HCT116 (cell line): Measurements from ENCODE around the gene TRAK1. TPM values are rescaled to one million over a fixed set of nuclear protein-coding genes. Genes with fewer than 3 reads are reported as not detected.

ENCODE experiments used
- ATAC-seq: fragments of 200-7000 bp; cut with Tn5 transposase; 2 replicates; pipeline ENCODE4 v1.9.1; 2020; ENCODE audit warnings: mild to moderate bottlenecking, moderate library complexity
- BruUV-seq: library from RNA; stranded (reverse); fragments of 400-500 nt; replicated peaks from 2 replicates; lab custom pipeline; 2021; lab: Mats Ljungman, UMichigan
- CTCF ChIA-PET: fragments of 300-600 bp; sonication (Branson Sonifier 250); formaldehyde crosslinking; loops from one replicate; lab custom pipeline; 2021; ENCODE audit warnings: antibody characterized with exemption; lab: Charles Lee
- POLR2A ChIA-PET: fragments of 300-600, 350-600 bp; sonication (Branson Sonifier 250); formaldehyde crosslinking; loops from one replicate; lab custom pipeline; 2021; ENCODE audit warnings: antibody characterized with exemption; lab: Charles Lee
- RAD21 ChIA-PET, 2 experiments: fragments of 300-600 bp; sonication (Branson Sonifier 250); formaldehyde crosslinking; loops; one replicate each; lab custom pipeline; 2023; ENCODE audit warnings: low total read pairs in 2 of 2; ENCODE audit not compliant: uncharacterized antibody in 2 of 2, unreplicated experiment in 2 of 2, low non-redundant PET in 1 of 2; lab: Charles Lee
- DNase-seq: peaks from one replicate; pipeline ENCODE4 v3.0.0-alpha.2; 2010; ENCODE audit warnings: low read depth, low spot score
- H2AFZ ChIP-seq: fragments of 200-600 bp; shearing (Covaris generic), sonication (generic); 2 replicates; pipeline ENCODE4 v1.6.1; 2017; ENCODE audit warnings: low read depth, mixed run types, mixed read lengths, antibody characterized with exemption, low read length; ENCODE audit not compliant: poor library complexity, severe bottlenecking
- H3K27ac ChIP-seq: 2 replicates; pipeline ENCODE4 v1.5.1; 2012; ENCODE audit warnings: low read depth, low read length
- H3K27me3 ChIP-seq: fragments of 200-600 bp; sonication (generic); 2 replicates; pipeline ENCODE4 v1.6.1; 2016; ENCODE audit warnings: mixed run types, low read length, mixed read lengths; ENCODE audit not compliant: insufficient read depth
- H3K36me3 ChIP-seq, 2 experiments: fragments of 200-500 bp in 1 of 2; fragments of 200-600 bp in 1 of 2; sonication (Bioruptor generic) in 1 of 2; sonication (generic) in 1 of 2; 2 replicates each; pipeline versions ENCODE4 v1.5.1 to v1.6.1; 2014 to 2016; ENCODE audit warnings: low read length in 2 of 2, inconsistent platforms in 1 of 2, mixed read lengths in 1 of 2, mixed run types in 1 of 2; ENCODE audit not compliant: insufficient read depth in 2 of 2, control insufficient read depth in 1 of 2
- H3K4me1 ChIP-seq, 2 experiments: fragments of 200-600 bp in 1 of 2; sonication (generic) in 1 of 2; 2 replicates each; pipeline versions ENCODE4 v1.5.1 to v1.6.1; 2012 to 2017; ENCODE audit warnings: low read length in 2 of 2, inconsistent platforms in 1 of 2, mild to moderate bottlenecking in 1 of 2, mixed read lengths in 1 of 2, mixed run types in 1 of 2, moderate library complexity in 1 of 2; ENCODE audit not compliant: insufficient read depth in 2 of 2, control insufficient read depth in 1 of 2
- H3K4me2 ChIP-seq: fragments of 200-600 bp; sonication (generic); 2 replicates; pipeline ENCODE4 v1.6.1; 2017; ENCODE audit warnings: mixed run types, low read length, mixed read lengths
- H3K4me3 ChIP-seq, 2 experiments: fragments of 200-600 bp in 1 of 2; sonication (generic) in 1 of 2; replicated peaks in 1 of 2; 2 replicates each; pipeline ENCODE4 v1.5.1; 2011 to 2016; ENCODE audit warnings: low read length in 2 of 2, control low read depth in 1 of 2, low read depth in 1 of 2, mild to moderate bottlenecking in 1 of 2, mixed read lengths in 1 of 2, mixed run types in 1 of 2
- H3K79me2 ChIP-seq: fragments of 200-600 bp; sonication (generic); 2 replicates; pipeline ENCODE4 v1.6.1; 2017; ENCODE audit warnings: mild to moderate bottlenecking, mixed run types, low read length, moderate library complexity, mixed read lengths; ENCODE audit not compliant: insufficient read depth
- H3K9ac ChIP-seq: fragments of 200-600 bp; sonication (generic); 2 replicates; pipeline ENCODE4 v1.6.1; 2016; ENCODE audit warnings: low read length, mixed read lengths
- H3K9me2 ChIP-seq: fragments of 200-600 bp; sonication (generic), shearing (Covaris generic); 2 replicates; pipeline ENCODE4 v1.6.1; 2017; ENCODE audit warnings: mixed run types, mild to moderate bottlenecking, moderate library complexity; ENCODE audit not compliant: insufficient read depth
- H3K9me3 ChIP-seq, 2 experiments: fragments of 200-500 bp in 1 of 2; fragments of 200-600 bp in 1 of 2; sonication (Bioruptor generic) in 1 of 2; sonication (generic) in 1 of 2; 2 replicates each; pipeline ENCODE4 v1.6.1; 2014 to 2017; ENCODE audit warnings: low read length in 2 of 2, mixed read lengths in 2 of 2, inconsistent platforms in 1 of 2, low read depth in 1 of 2, mild to moderate bottlenecking in 1 of 2, mixed run types in 1 of 2, moderate library complexity in 1 of 2; ENCODE audit not compliant: control insufficient read depth in 1 of 2, insufficient read depth in 1 of 2
- H4K20me1 ChIP-seq: fragments of 200-600 bp; sonication (generic), shearing (Covaris generic); 2 replicates; pipeline ENCODE4 v1.6.1; 2017; ENCODE audit warnings: mixed run types, mild to moderate bottlenecking, moderate library complexity; ENCODE audit not compliant: insufficient read depth
- CBX3 ChIP-seq: IDR thresholded peaks from 2 replicates; pipeline ENCODE4 v1.6.1; 2012; ENCODE audit warnings: low read depth
- CEBPB ChIP-seq: IDR thresholded peaks from 2 replicates; pipeline ENCODE4 v1.6.1; 2012; ENCODE audit warnings: low read depth
- ELF1 ChIP-seq: IDR thresholded peaks from 2 replicates; pipeline ENCODE4 v1.6.1; 2012; ENCODE audit warnings: low read depth, borderline replicate concordance
- EZH2 ChIP-seq: fragments of 200-600 bp; sonication (generic); IDR thresholded peaks from 2 replicates; pipeline ENCODE4 v1.6.1; 2017; ENCODE audit warnings: antibody characterized with exemption, mixed run types
- EZH2phosphoT487 ChIP-seq: fragments of 200-600 bp; IDR thresholded peaks from 2 replicates; pipeline ENCODE4 v1.6.1; 2018; ENCODE audit warnings: antibody characterized with exemption, borderline replicate concordance
- FOSL1 ChIP-seq: IDR thresholded peaks from 2 replicates; pipeline ENCODE4 v1.6.1; 2012; ENCODE audit warnings: low read depth
- POLR2A ChIP-seq: IDR thresholded peaks from 2 replicates; pipeline ENCODE4 v1.7.0; 2011; ENCODE audit warnings: borderline replicate concordance; ENCODE audit not compliant: insufficient read depth, insufficient read length; ENCODE audit errors: extremely low read depth
- POLR2AphosphoS5 ChIP-seq: IDR thresholded peaks from 2 replicates; pipeline ENCODE4 v1.6.1; 2011; ENCODE audit warnings: mild to moderate bottlenecking, low read depth, low read length, moderate library complexity
- RAD21 ChIP-seq: IDR thresholded peaks from 2 replicates; pipeline ENCODE4 v1.6.1; 2012; ENCODE audit warnings: low read depth, mild to moderate bottlenecking
- SIN3A ChIP-seq: IDR thresholded peaks from 2 replicates; pipeline ENCODE4 v1.6.1; 2012; ENCODE audit warnings: low read depth
- SP1 ChIP-seq: IDR thresholded peaks from 2 replicates; pipeline ENCODE4 v1.6.1; 2012; ENCODE audit warnings: low read depth
- SRF ChIP-seq: IDR thresholded peaks from 2 replicates; pipeline ENCODE4 v1.6.1; 2012; ENCODE audit warnings: low read depth
- TCF7L2 ChIP-seq: IDR thresholded peaks from 2 replicates; pipeline ENCODE4 v1.7.0; 2011; ENCODE audit warnings: borderline replicate concordance, inconsistent platforms; ENCODE audit not compliant: insufficient read depth, insufficient read length; ENCODE audit errors: extremely low read depth
- YY1 ChIP-seq: IDR thresholded peaks from 2 replicates; pipeline ENCODE4 v1.6.1; 2011; ENCODE audit warnings: low read length, low read depth, moderate library complexity, mild to moderate bottlenecking; ENCODE audit not compliant: insufficient replicate concordance; ENCODE audit errors: extremely low read depth
- ZNF274 ChIP-seq: fragments of 200-500 bp; sonication (Bioruptor generic); IDR thresholded peaks from 2 replicates; pipeline ENCODE4 v1.6.1; 2014; ENCODE audit warnings: mild to moderate bottlenecking, low read depth, low read length, inconsistent platforms
- intact Hi-C: fragments of 100-400 bp; cut with micrococcal nuclease; formaldehyde crosslinking; loops from 2 replicates; pipeline ENCODE4 v1.10.0; 2022
- total RNA-seq: library from RNA; stranded (reverse); gene quantifications from one replicate; pipeline ENCODE4 v1.2.1, GENCODE V29; 2021; ENCODE audit not compliant: unreplicated experiment
- TF ChIP-seq, protein P1 (sequence below): IDR thresholded peaks from 2 replicates; pipeline ENCODE4 v1.6.1; 2011; ENCODE audit warnings: mild to moderate bottlenecking, low read length, moderate library complexity; ENCODE audit not compliant: insufficient replicate concordance; ENCODE audit errors: extremely low read depth
- TF ChIP-seq, protein P2 (sequence below): IDR thresholded peaks from 2 replicates; pipeline ENCODE4 v1.6.1; 2012
- TF ChIP-seq, protein P3 (sequence below), 3 experiments: fragments of 200-600 bp in 1 of 3; sonication (generic) in 1 of 3; IDR thresholded peaks in 2 of 3; conservative IDR thresholded peaks in 1 of 3; 2 replicates each; pipeline ENCODE4 v1.5.1; 2012 to 2017; ENCODE audit warnings: low read depth in 2 of 3, low read length in 2 of 3, antibody characterized with exemption in 1 of 3, borderline replicate concordance in 1 of 3, control low read depth in 1 of 3, mild to moderate bottlenecking in 1 of 3, mixed read lengths in 1 of 3, mixed run types in 1 of 3, moderate library complexity in 1 of 3; ENCODE audit not compliant: insufficient read depth in 1 of 3

The TRAK1 gene
- total RNA-seq, 1 experiment from 2014 or later = 25.9 TPM

DNA sequence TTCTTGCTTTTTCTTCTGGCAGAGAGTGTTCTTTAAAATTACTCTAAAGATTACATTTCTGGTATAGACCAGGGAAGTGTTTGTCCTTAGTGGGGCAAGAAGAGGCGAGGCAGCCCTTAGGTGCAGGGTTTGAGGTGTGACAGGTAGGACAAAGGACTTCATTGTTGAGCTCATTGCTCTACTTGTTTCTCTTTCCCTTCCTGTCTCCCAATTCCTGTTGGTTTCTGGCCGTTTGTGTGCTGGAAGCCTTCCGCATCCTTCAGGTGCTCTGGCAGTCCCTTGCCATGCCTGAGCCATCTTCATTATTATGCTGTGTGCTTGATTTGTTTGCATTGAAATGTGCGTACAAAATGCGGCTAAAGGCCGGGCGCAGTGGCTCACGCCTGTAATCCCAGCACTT, 89.7 kb downstream of the TRAK1 start:
- intact Hi-C loops = no loop called here
- Histone ChIP-seq H3K27ac (no peak overlapping the region), H3K9me2 (no peaks in the 10 kb centered on the region), H3K27me3 (no peaks in the 10 kb centered on the region), H3K4me2 (0 out of 2 replicates have a peak overlapping the region, but pooled peaks have one; percentile 17), H3K4me1 (peaks cover 24 to 52% of the 10 kb centered on the region in 2 experiments), H3K9me3 (no peaks in the 10 kb centered on the region), H3K9ac (no peak overlapping the region), H4K20me1 (no peaks in the 10 kb centered on the region; the same call in 1 of the 2 replicates), H3K79me2 (no peaks in the 10 kb centered on the region; the same call in 1 of the 2 replicates), H3K36me3 (0 out of 4 replicates have a peak, but pooled peaks cover 0 to 3% of the 10 kb centered on the region in 2 experiments), H3K4me3 (no peak overlapping the region), H2AFZ (no peak overlapping the region)
- BruUV-seq = no TSS peak
- TF ChIP-seq YY1 (no peak), EZH2phosphoT487 (no peak), SIN3A (no peak), TCF7L2 (no peak), ZNF274 (no peak), CEBPB (no peak), SP1 (no peak), ELF1 (no peak), FOSL1 (no peak), POLR2AphosphoS5 (no peak), EZH2 (no peak), SRF (no peak), POLR2A (no peak), RAD21 (no peak), CBX3 (no peak)
- TF ChIP-seq, protein P1, sequence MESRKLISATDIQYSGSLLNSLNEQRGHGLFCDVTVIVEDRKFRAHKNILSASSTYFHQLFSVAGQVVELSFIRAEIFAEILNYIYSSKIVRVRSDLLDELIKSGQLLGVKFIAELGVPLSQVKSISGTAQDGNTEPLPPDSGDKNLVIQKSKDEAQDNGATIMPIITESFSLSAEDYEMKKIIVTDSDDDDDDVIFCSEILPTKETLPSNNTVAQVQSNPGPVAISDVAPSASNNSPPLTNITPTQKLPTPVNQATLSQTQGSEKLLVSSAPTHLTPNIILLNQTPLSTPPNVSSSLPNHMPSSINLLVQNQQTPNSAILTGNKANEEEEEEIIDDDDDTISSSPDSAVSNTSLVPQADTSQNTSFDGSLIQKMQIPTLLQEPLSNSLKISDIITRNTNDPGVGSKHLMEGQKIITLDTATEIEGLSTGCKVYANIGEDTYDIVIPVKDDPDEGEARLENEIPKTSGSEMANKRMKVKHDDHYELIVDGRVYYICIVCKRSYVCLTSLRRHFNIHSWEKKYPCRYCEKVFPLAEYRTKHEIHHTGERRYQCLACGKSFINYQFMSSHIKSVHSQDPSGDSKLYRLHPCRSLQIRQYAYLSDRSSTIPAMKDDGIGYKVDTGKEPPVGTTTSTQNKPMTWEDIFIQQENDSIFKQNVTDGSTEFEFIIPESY = no peak
- TF ChIP-seq, protein P2, sequence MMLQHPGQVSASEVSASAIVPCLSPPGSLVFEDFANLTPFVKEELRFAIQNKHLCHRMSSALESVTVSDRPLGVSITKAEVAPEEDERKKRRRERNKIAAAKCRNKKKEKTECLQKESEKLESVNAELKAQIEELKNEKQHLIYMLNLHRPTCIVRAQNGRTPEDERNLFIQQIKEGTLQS = no peak
- TF ChIP-seq, protein P3, sequence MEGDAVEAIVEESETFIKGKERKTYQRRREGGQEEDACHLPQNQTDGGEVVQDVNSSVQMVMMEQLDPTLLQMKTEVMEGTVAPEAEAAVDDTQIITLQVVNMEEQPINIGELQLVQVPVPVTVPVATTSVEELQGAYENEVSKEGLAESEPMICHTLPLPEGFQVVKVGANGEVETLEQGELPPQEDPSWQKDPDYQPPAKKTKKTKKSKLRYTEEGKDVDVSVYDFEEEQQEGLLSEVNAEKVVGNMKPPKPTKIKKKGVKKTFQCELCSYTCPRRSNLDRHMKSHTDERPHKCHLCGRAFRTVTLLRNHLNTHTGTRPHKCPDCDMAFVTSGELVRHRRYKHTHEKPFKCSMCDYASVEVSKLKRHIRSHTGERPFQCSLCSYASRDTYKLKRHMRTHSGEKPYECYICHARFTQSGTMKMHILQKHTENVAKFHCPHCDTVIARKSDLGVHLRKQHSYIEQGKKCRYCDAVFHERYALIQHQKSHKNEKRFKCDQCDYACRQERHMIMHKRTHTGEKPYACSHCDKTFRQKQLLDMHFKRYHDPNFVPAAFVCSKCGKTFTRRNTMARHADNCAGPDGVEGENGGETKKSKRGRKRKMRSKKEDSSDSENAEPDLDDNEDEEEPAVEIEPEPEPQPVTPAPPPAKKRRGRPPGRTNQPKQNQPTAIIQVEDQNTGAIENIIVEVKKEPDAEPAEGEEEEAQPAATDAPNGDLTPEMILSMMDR (IDR thresholded peaks at IDR 0.05 in 2 of 3, conservative IDR thresholded peaks at IDR 0.05 in 1 of 3; ENCODE audit: borderline replicate concordance in 1 of 3, insufficient read depth in 1 of 3, low read depth in 2 of 3, low read length in 2 of 3) = no peak
- ChIA-PET POLR2A (no interaction called here), CTCF (interaction anchor here (2.1 to 2.2 kb wide), 2 partner anchors 10 kb away, joined by 12 to 22 read pairs; no protein-coding TSS in a partner anchor), RAD21 (no interaction called here)
- no peak for DNase-seq
- ATAC-seq = no peak
